ENCODE data around the gene CLEC7A.

CLEC7A gene

GRCh38 chr12:10147714-10148403 is 17.9 kb upstream of the CLEC7A start:
- intact Hi-C loops (cut with DNase I) = loop anchor here (10.0 kb wide), 1 partner anchor 103 kb away; no protein-coding TSS in a partner anchor

GRCh38 chr12:10142976-10143589 is 13.1 kb upstream of the CLEC7A start:
- intact Hi-C loops (cut with DNase I) = loop anchor here (10.0 kb wide), 1 partner anchor 98 kb away; no protein-coding TSS in a partner anchor
- DNase-seq = no peak

More at GRCh38 chr12:10147714-10148403, 17.9 kb upstream of the CLEC7A start:
- DNase-seq = no peak

- DNase-seq = peak in 35 of 42 donors; percentile 25 to 79 (median 54)
- intact Hi-C loops (cut with DNase I) = loop anchor here (10.0 kb wide), 1 partner anchor 95 kb away; no protein-coding TSS in a partner anchor
Measured at GRCh38 chr12:10140001-10140400, 10.0 kb upstream of the CLEC7A start.

GRCh38 chr12:10136637-10137205 is 6.7 kb upstream of the CLEC7A start:
- intact Hi-C loops (cut with DNase I) = loop anchor here (5.0 kb wide), 1 partner anchor 389 kb away; no protein-coding TSS in a partner anchor
- DNase-seq = no peak

GRCh38 chr12:10135126-10135525 is 5.1 kb upstream of the CLEC7A start:
- intact Hi-C loops (cut with DNase I) = loop anchor here (5.0 kb wide), 1 partner anchor 388 kb away; no protein-coding TSS in a partner anchor
- DNase-seq = no peak

GRCh38 chr12:10132850-10133370 is 2.9 kb upstream of the CLEC7A start:
- no peak for DNase-seq
- intact Hi-C loops (cut with DNase I) = no loop called here

GRCh38 chr12:10131111-10131690 is 1.2 kb upstream of the CLEC7A start:
- intact Hi-C loops (cut with DNase I) = no loop called here

GRCh38 chr12:10128687-10129086 is 1.3 kb downstream of the CLEC7A start:
- intact Hi-C loops (cut with DNase I) = no loop called here
- DNase-seq = peak in 1 of 42 donors; percentile 10

More at GRCh38 chr12:10131111-10131690, 1.2 kb upstream of the CLEC7A start:
- no peak for DNase-seq

GRCh38 chr12:10126413-10126812 is 3.6 kb downstream of the CLEC7A start:
- intact Hi-C loops (cut with DNase I) = no loop called here

GRCh38 chr12:10122689-10123088 is 7.3 kb downstream of the CLEC7A start:
- no peak for DNase-seq
- intact Hi-C loops (cut with DNase I) = no loop called here

More at GRCh38 chr12:10126413-10126812, 3.6 kb downstream of the CLEC7A start:
- DNase-seq = no peak

GRCh38 chr12:10121278-10121677 is 8.7 kb downstream of the CLEC7A start:
- DNase-seq = no peak
- intact Hi-C loops (cut with DNase I) = no loop called here

- intact Hi-C loops (cut with DNase I) = no loop called here
- no peak for DNase-seq
Measured at GRCh38 chr12:10119066-10119465, 10.9 kb downstream of the CLEC7A start.

GRCh38 chr12:10115890-10116289 is 14.1 kb downstream of the CLEC7A start:
- intact Hi-C loops (cut with DNase I) = no loop called here
- DNase-seq = no peak

- intact Hi-C loops (cut with DNase I) = no loop called here
- DNase-seq = no peak
Measured at GRCh38 chr12:10115311-10115710, 14.7 kb downstream of the CLEC7A start.

GRCh38 chr12:10113920-10114319 is 16.1 kb downstream of the CLEC7A start:
- no peak for DNase-seq
- intact Hi-C loops (cut with DNase I) = no loop called here

GRCh38 chr12:10113075-10113474 is 16.9 kb downstream of the CLEC7A start:
- no peak for DNase-seq
- intact Hi-C loops (cut with DNase I) = no loop called here

- no peak for DNase-seq
- intact Hi-C loops (cut with DNase I) = no loop called here
Measured at GRCh38 chr12:10111451-10111850, 18.5 kb downstream of the CLEC7A start.

GRCh38 chr12:10110256-10110844 is 19.6 kb downstream of the CLEC7A start:
- intact Hi-C loops (cut with DNase I) = no loop called here
- DNase-seq = no peak

GRCh38 chr12:10102322-10102721 is 27.7 kb downstream of the CLEC7A start:
- peak in 12 of 42 donors; percentile 7 to 50 (median 29) for DNase-seq
- intact Hi-C loops (cut with DNase I) = no loop called here

Data from head of caudate nucleus (tissue), 42 donors.